Measurements from ENCODE around the gene RFX2. TPM values are rescaled to one million over a fixed set of nuclear protein-coding genes. Genes with fewer than 3 reads are reported as not detected.

RFX2 gene
- total RNA-seq, 1 experiment from 2014 or later: 13.7 TPM

GRCh38 chr19:6035026-6035425 lies 75.3 kb downstream of the RFX2 start:
- no TSS peak for BruUV-seq (replicated peaks)
- Mint-ChIP-seq H3K4me1 (ENCODE audit: low read depth, unreplicated experiment) (peaks cover under 1% of the 10 kb centered on the region), H3K27ac (ENCODE audit: unreplicated experiment) (no peak overlapping the region), H3K9me3 (ENCODE audit: low read depth, unreplicated experiment) (no peaks in the 10 kb centered on the region), H3K36me3 (ENCODE audit: insufficient read depth, unreplicated experiment) (no peaks in the 10 kb centered on the region), H3K27me3 (ENCODE audit: unreplicated experiment) (no peaks in the 10 kb centered on the region), H3K4me3 (ENCODE audit: low read depth, unreplicated experiment) (no peak overlapping the region)
- no peak for TF ChIP-seq CTCF (IDR thresholded peaks at IDR 0.05; ENCODE audit: unreplicated experiment)
- DNase-seq: no peak
- intact Hi-C loops (cut with micrococcal nuclease; ENCODE audit: unreplicated experiment): no loop called here
- CTCF ChIA-PET: interaction anchor here (0.7 kb wide), 1 partner anchor 130 kb away, joined by 3 read pairs; no protein-coding TSS in a partner anchor

- CTCF ChIA-PET: no interaction called here
- Mint-ChIP-seq H3K27me3 (ENCODE audit: unreplicated experiment) (no peaks in the 10 kb centered on the region), H3K4me3 (ENCODE audit: low read depth, unreplicated experiment) (no peak overlapping the region), H3K36me3 (ENCODE audit: insufficient read depth, unreplicated experiment) (no peaks in the 10 kb centered on the region), H3K27ac (ENCODE audit: unreplicated experiment) (no peak overlapping the region), H3K4me1 (ENCODE audit: low read depth, unreplicated experiment) (peaks cover 5% of the 10 kb centered on the region), H3K9me3 (ENCODE audit: low read depth, unreplicated experiment) (peaks cover 2% of the 10 kb centered on the region)
- no TSS peak for BruUV-seq (replicated peaks)
- TF ChIP-seq CTCF (IDR thresholded peaks at IDR 0.05; ENCODE audit: unreplicated experiment): no peak
- DNase-seq: no peak
- intact Hi-C loops (cut with micrococcal nuclease; ENCODE audit: unreplicated experiment): no loop called here
Measured at GRCh38 chr19:6034512-6034911, 75.8 kb downstream of the RFX2 start.

GRCh38 chr19:6033744-6034264 lies 76.5 kb downstream of the RFX2 start:
- Mint-ChIP-seq H3K9me3 (ENCODE audit: low read depth, unreplicated experiment) (peaks cover 2% of the 10 kb centered on the region), H3K27ac (ENCODE audit: unreplicated experiment) (no peak overlapping the region), H3K27me3 (ENCODE audit: unreplicated experiment) (no peaks in the 10 kb centered on the region), H3K36me3 (ENCODE audit: insufficient read depth, unreplicated experiment) (no peaks in the 10 kb centered on the region), H3K4me1 (ENCODE audit: low read depth, unreplicated experiment) (peaks cover 6% of the 10 kb centered on the region), H3K4me3 (ENCODE audit: low read depth, unreplicated experiment) (no peak overlapping the region)
- CTCF ChIA-PET: interaction anchor here (0.7 kb wide), 1 partner anchor 82 kb away, joined by 7 read pairs; no protein-coding TSS in a partner anchor
- BruUV-seq (replicated peaks): no TSS peak
- TF ChIP-seq CTCF (IDR thresholded peaks at IDR 0.05; ENCODE audit: unreplicated experiment): no peak
- intact Hi-C loops (cut with micrococcal nuclease; ENCODE audit: unreplicated experiment): no loop called here
- no peak for DNase-seq

- Mint-ChIP-seq H3K4me1 (ENCODE audit: low read depth, unreplicated experiment) (peaks cover 6% of the 10 kb centered on the region), H3K9me3 (ENCODE audit: low read depth, unreplicated experiment) (peaks cover 2% of the 10 kb centered on the region), H3K27ac (ENCODE audit: unreplicated experiment) (no peak overlapping the region), H3K27me3 (ENCODE audit: unreplicated experiment) (no peaks in the 10 kb centered on the region), H3K4me3 (ENCODE audit: low read depth, unreplicated experiment) (no peak overlapping the region), H3K36me3 (ENCODE audit: insufficient read depth, unreplicated experiment) (no peaks in the 10 kb centered on the region)
- CTCF ChIA-PET: interaction anchor here (0.7 kb wide), 1 partner anchor 130 kb away, joined by 12 read pairs; no protein-coding TSS in a partner anchor
- no peak for TF ChIP-seq CTCF (IDR thresholded peaks at IDR 0.05; ENCODE audit: unreplicated experiment)
- intact Hi-C loops (cut with micrococcal nuclease; ENCODE audit: unreplicated experiment): no loop called here
- no peak for DNase-seq
- BruUV-seq (replicated peaks): no TSS peak
Measured at GRCh38 chr19:6032827-6033226, 77.5 kb downstream of the RFX2 start.

Measured in Calu3 (cell line).